CD4-positive, alpha-beta T cell treated with Interleukin-15 for 4 hours (primary cell): Measurements from ENCODE around the gene CEBPA.

Experiments
- DNase-seq: peaks from one replicate; pipeline ENCODE4 v3.0.0-alpha.2; 2020; ENCODE audit warnings: low spot score

CEBPA gene

GRCh38 chr19:33287438-33287837 is 14.9 kb downstream of the CEBPA start:
- no peak for DNase-seq

- no peak for DNase-seq
Measured at GRCh38 chr19:33286899-33287298, 15.4 kb downstream of the CEBPA start.

GRCh38 chr19:33285441-33285927 is 16.9 kb downstream of the CEBPA start:
- DNase-seq, result no peak

- no peak for DNase-seq
Measured at GRCh38 chr19:33284756-33285155, 17.6 kb downstream of the CEBPA start.

- DNase-seq, result no peak
Measured at GRCh38 chr19:33284146-33284643, 18.1 kb downstream of the CEBPA start.

- DNase-seq, result no peak
Measured at GRCh38 chr19:33283589-33283988, 18.7 kb downstream of the CEBPA start.

- DNase-seq, result no peak
Measured at GRCh38 chr19:33282036-33282671, 20.2 kb downstream of the CEBPA start.

GRCh38 chr19:33281296-33281926 is 20.9 kb downstream of the CEBPA start:
- no peak for DNase-seq

GRCh38 chr19:33280351-33280921 is 21.9 kb downstream of the CEBPA start:
- no peak for DNase-seq

GRCh38 chr19:33279430-33280350 is 22.6 kb downstream of the CEBPA start:
- DNase-seq, result no peak

- no peak for DNase-seq
Measured at GRCh38 chr19:33278403-33279269, 23.7 kb downstream of the CEBPA start.

- DNase-seq, result no peak
Measured at GRCh38 chr19:33278023-33278402, 24.3 kb downstream of the CEBPA start.

- no peak for DNase-seq
Measured at GRCh38 chr19:33277434-33277833, 24.9 kb downstream of the CEBPA start.

GRCh38 chr19:33275933-33276619 is 26.3 kb downstream of the CEBPA start:
- DNase-seq, result no peak

- DNase-seq, result no peak
Measured at GRCh38 chr19:33275559-33275932, 26.8 kb downstream of the CEBPA start.

GRCh38 chr19:33274663-33275558 is 27.4 kb downstream of the CEBPA start:
- no peak for DNase-seq

GRCh38 chr19:33273881-33274662 is 28.3 kb downstream of the CEBPA start:
- DNase-seq, result peak; percentile 16

GRCh38 chr19:33273065-33273736 is 29.1 kb downstream of the CEBPA start:
- no peak for DNase-seq
